Stimulated activated memory B cell treated with anti-CD40 and anti-IgM and Interleukin-4, amounts not matched to agents 10 μg/mL and 1 μg/mL and 100 μg/mL, for 72 hours (primary cell): ENCODE results near the gene RBBP8NL.

ENCODE experiments used
- ATAC-seq: fragments of 150-1000 bp; cut with Tn5 transposase; 2 replicates; pipeline ENCODE4 v1.10.0; 2021
- H3K27ac Mint-ChIP-seq: one replicate; pipeline ENCODE4 v1.8.0; 2022; ENCODE audit warnings: mild to moderate bottlenecking, mixed read lengths
- H3K27me3 Mint-ChIP-seq: one replicate; pipeline ENCODE4 v1.8.0; 2022; ENCODE audit warnings: mixed read lengths
- H3K36me3 Mint-ChIP-seq: one replicate; pipeline ENCODE4 v1.8.0; 2022; ENCODE audit warnings: mixed read lengths
- H3K4me1 Mint-ChIP-seq: one replicate; pipeline ENCODE4 v1.8.0; 2022; ENCODE audit warnings: mixed read lengths
- H3K4me3 Mint-ChIP-seq: one replicate; pipeline ENCODE4 v1.8.0; 2022; ENCODE audit warnings: mild to moderate bottlenecking, moderate library complexity, mixed read lengths
- H3K9me3 Mint-ChIP-seq: one replicate; pipeline ENCODE4 v1.8.0; 2022; ENCODE audit warnings: mixed read lengths

RBBP8NL gene

GRCh38 chr20:62366370-62367135 is 60.8 kb downstream of the RBBP8NL start:
- H3K27ac Mint-ChIP-seq, result peak overlapping the region; percentile 63
- peak overlapping the region; percentile 61 for H3K4me3 Mint-ChIP-seq
- H3K9me3 Mint-ChIP-seq, result no peaks in the 10 kb centered on the region
- H3K36me3 Mint-ChIP-seq, result no peaks in the 10 kb centered on the region
- peak; percentile 35 for ATAC-seq
- peaks cover 46% of the 10 kb centered on the region for H3K4me1 Mint-ChIP-seq
- peaks cover 14% of the 10 kb centered on the region for H3K27me3 Mint-ChIP-seq

GRCh38 chr20:62365814-62366369 is 61.4 kb downstream of the RBBP8NL start:
- Mint-ChIP-seq H3K27ac (peak overlapping the region; percentile 63), H3K4me3 (peak overlapping the region; percentile 61), H3K36me3 (no peaks in the 10 kb centered on the region), H3K4me1 (peaks cover 46% of the 10 kb centered on the region), H3K9me3 (no peaks in the 10 kb centered on the region), H3K27me3 (peaks cover 14% of the 10 kb centered on the region)
- ATAC-seq, result no peak

- H3K9me3 Mint-ChIP-seq, result no peaks in the 10 kb centered on the region
- no peak for ATAC-seq
- H3K36me3 Mint-ChIP-seq, result no peaks in the 10 kb centered on the region
- H3K4me3 Mint-ChIP-seq, result no peak overlapping the region
- peaks cover 14% of the 10 kb centered on the region for H3K27me3 Mint-ChIP-seq
- peaks cover 46% of the 10 kb centered on the region for H3K4me1 Mint-ChIP-seq
- peak overlapping the region; percentile 63 for H3K27ac Mint-ChIP-seq
Measured at GRCh38 chr20:62364911-62365736, 62.2 kb downstream of the RBBP8NL start.

GRCh38 chr20:62363920-62364851 is 63.2 kb downstream of the RBBP8NL start:
- H3K36me3 Mint-ChIP-seq, result no peaks in the 10 kb centered on the region
- peaks cover 12% of the 10 kb centered on the region for H3K27me3 Mint-ChIP-seq
- H3K9me3 Mint-ChIP-seq, result no peaks in the 10 kb centered on the region
- H3K4me3 Mint-ChIP-seq, result no peak overlapping the region
- no peak for ATAC-seq
- H3K4me1 Mint-ChIP-seq, result peaks cover 41% of the 10 kb centered on the region
- H3K27ac Mint-ChIP-seq, result peak overlapping the region; percentile 63

- Mint-ChIP-seq H3K27me3 (peaks cover 3% of the 10 kb centered on the region), H3K36me3 (no peaks in the 10 kb centered on the region), H3K4me1 (peaks cover 35% of the 10 kb centered on the region), H3K9me3 (no peaks in the 10 kb centered on the region), H3K27ac (no peak overlapping the region), H3K4me3 (no peak overlapping the region)
- no peak for ATAC-seq
Measured at GRCh38 chr20:62362991-62363919, 64.1 kb downstream of the RBBP8NL start.

GRCh38 chr20:62362590-62362940 is 64.8 kb downstream of the RBBP8NL start:
- Mint-ChIP-seq H3K9me3 (no peaks in the 10 kb centered on the region), H3K4me3 (no peak overlapping the region), H3K27ac (no peak overlapping the region), H3K27me3 (no peaks in the 10 kb centered on the region), H3K36me3 (no peaks in the 10 kb centered on the region), H3K4me1 (peaks cover 31% of the 10 kb centered on the region)
- no peak for ATAC-seq

GRCh38 chr20:62361799-62362589 is 65.3 kb downstream of the RBBP8NL start:
- H3K27me3 Mint-ChIP-seq, result no peaks in the 10 kb centered on the region
- no peak for ATAC-seq

GRCh38 chr20:62360854-62361798 is 66.2 kb downstream of the RBBP8NL start:
- Mint-ChIP-seq H3K27ac (no peak overlapping the region), H3K36me3 (no peaks in the 10 kb centered on the region), H3K9me3 (no peaks in the 10 kb centered on the region), H3K27me3 (no peaks in the 10 kb centered on the region), H3K4me3 (no peak overlapping the region), H3K4me1 (peaks cover 29% of the 10 kb centered on the region)
- ATAC-seq, result no peak

More at GRCh38 chr20:62361799-62362589, 65.3 kb downstream of the RBBP8NL start:
- H3K9me3 Mint-ChIP-seq, result no peaks in the 10 kb centered on the region
- H3K4me1 Mint-ChIP-seq, result peaks cover 29% of the 10 kb centered on the region
- H3K4me3 Mint-ChIP-seq, result no peak overlapping the region
- H3K36me3 Mint-ChIP-seq, result no peaks in the 10 kb centered on the region
- H3K27ac Mint-ChIP-seq, result no peak overlapping the region
